Stimulated activated CD8-positive, alpha-beta memory T cell treated with anti-CD3 and anti-CD28 coated beads, Interleukin-4, amount 100 ng/mL, for 48 hours (primary cell): ENCODE measurements around the gene FBXO10.
"Not testable (repeated sequence)": the region's sequence is repeated elsewhere in the genome, so short reads cannot be mapped to it uniquely, and the experiment has no call there.

Experiments
- DNase-seq: peaks from one replicate; pipeline ENCODE4 v3.0.0-alpha.2; 2020

Gene FBXO10

GRCh38 chr9:37476930-37477329, 99.2 kb downstream of the FBXO10 start:
- DNase-seq, result no peak

GRCh38 chr9:37474438-37474837, 101.7 kb downstream of the FBXO10 start:
- no peak for DNase-seq

GRCh38 chr9:37473982-37474381, 102.2 kb downstream of the FBXO10 start:
- DNase-seq, result not testable (repeated sequence)

- DNase-seq, result no peak
These were observed 104.1 kb downstream of the FBXO10 start for GRCh38 chr9:37471942-37472684.

- no peak for DNase-seq
These were observed 107.6 kb downstream of the FBXO10 start for GRCh38 chr9:37468620-37469019.

GRCh38 chr9:37467530-37467929, 108.7 kb downstream of the FBXO10 start:
- not testable (repeated sequence) for DNase-seq

- peak; percentile 57 for DNase-seq
These were observed 110.0 kb downstream of the FBXO10 start for GRCh38 chr9:37466037-37466709.

GRCh38 chr9:37465249-37466036, 110.7 kb downstream of the FBXO10 start, which contains the start of gene ZBTB5:
TSS of gene ZBTB5 (minus strand) at chr9:37465450. CDS start at chr9:37442551, 22,899 bp downstream.
- DNase-seq, result peak; percentile 98

GRCh38 chr9:37464426-37465248, 111.5 kb downstream of the FBXO10 start:
- DNase-seq, result no peak

GRCh38 chr9:37464006-37464405, 112.2 kb downstream of the FBXO10 start:
- DNase-seq, result no peak
